OCI-LY7 (cell line): ENCODE results near the gene SMTN. TPM values are rescaled to one million over a fixed set of nuclear protein-coding genes. Genes with fewer than 3 reads are reported as not detected.

ENCODE experiments used
- Bru-seq: library from RNA; stranded (reverse); fragments of 400-500 nt; gene quantifications from one replicate; lab custom pipeline; 2021; lab: Mats Ljungman, UMichigan
- BruChase-seq, 2 experiments: library from RNA; stranded (reverse); fragments of 400-500 nt; gene quantifications; one replicate each; lab custom pipeline; 2021; lab: Mats Ljungman, UMichigan
- BruUV-seq: library from RNA; stranded (reverse); fragments of 400-500 nt; replicated peaks from 2 replicates; lab custom pipeline; 2021; lab: Mats Ljungman, UMichigan
- CTCF ChIA-PET: fragments of 300-600 bp; sonication (Branson Sonifier 250); formaldehyde crosslinking; loops from one replicate; lab custom pipeline; 2022; ENCODE audit warnings: antibody characterized with exemption; ENCODE audit not compliant: unreplicated experiment; lab: Charles Lee
- POLR2A ChIA-PET: fragments of 300-600 bp; sonication (Branson Sonifier 250); formaldehyde crosslinking; loops from one replicate; lab custom pipeline; 2022; ENCODE audit warnings: antibody characterized with exemption; lab: Charles Lee
- DNase-seq: peaks from one replicate; pipeline ENCODE4 v3.0.0-alpha.2; 2015; ENCODE audit warnings: low spot score
- H2AFZ ChIP-seq: fragments of 200-600 bp; sonication (generic), shearing (Covaris generic); 2 replicates; pipeline ENCODE4 v1.6.1; 2014; ENCODE audit warnings: mild to moderate bottlenecking, antibody characterized with exemption, low read length, moderate library complexity
- H3K27ac ChIP-seq: fragments of 200-600 bp; sonication (generic); 2 replicates; pipeline ENCODE4 v1.5.1; 2014; ENCODE audit warnings: mixed run types, low read depth, mild to moderate bottlenecking, moderate library complexity, low read length, inconsistent platforms; ENCODE audit not compliant: poor library complexity, severe bottlenecking
- H3K36me3 ChIP-seq: fragments of 200-600 bp; sonication (generic); 2 replicates; pipeline ENCODE4 v1.6.1; 2014; ENCODE audit warnings: mild to moderate bottlenecking, antibody characterized with exemption, low read length, moderate library complexity, mixed read lengths; ENCODE audit not compliant: insufficient read depth
- H3K4me1 ChIP-seq: fragments of 200-600 bp; sonication (generic); 2 replicates; pipeline ENCODE4 v1.5.1; 2014; ENCODE audit warnings: mild to moderate bottlenecking, low read length; ENCODE audit not compliant: insufficient read depth, poor library complexity, severe bottlenecking
- H3K4me2 ChIP-seq: fragments of 200-600 bp; sonication (generic); 2 replicates; pipeline ENCODE4 v1.6.1; 2014; ENCODE audit warnings: mild to moderate bottlenecking, low read length
- H3K4me3 ChIP-seq: fragments of 200-600 bp; sonication (generic); 2 replicates; pipeline ENCODE4 v1.5.1; 2014; ENCODE audit warnings: mild to moderate bottlenecking, low read depth, low read length; ENCODE audit not compliant: poor library complexity, severe bottlenecking
- H3K79me2 ChIP-seq: fragments of 200-600 bp; sonication (generic); 2 replicates; pipeline ENCODE4 v1.6.1; 2016; ENCODE audit warnings: low read depth, mild to moderate bottlenecking, low read length, moderate library complexity, mixed read lengths; ENCODE audit not compliant: insufficient read depth
- H3K9me2 ChIP-seq: fragments of 200-600 bp; sonication (generic); 2 replicates; pipeline ENCODE4 v1.6.1; 2016; ENCODE audit warnings: mild to moderate bottlenecking, low read length, mixed read lengths; ENCODE audit not compliant: insufficient read depth
- H3K9me3 ChIP-seq: fragments of 200-600 bp; sonication (generic); 2 replicates; pipeline ENCODE4 v1.6.1; 2014; ENCODE audit warnings: mild to moderate bottlenecking, mixed run types, low read length, mixed read lengths
- H4K20me1 ChIP-seq: fragments of 200-600 bp; sonication (generic); 2 replicates; pipeline ENCODE4 v1.6.1; 2014; ENCODE audit warnings: mild to moderate bottlenecking, antibody characterized with exemption, low read length, moderate library complexity, mixed read lengths; ENCODE audit not compliant: insufficient read depth
- CTCF ChIP-seq: fragments of 200-600 bp; sonication (generic); conservative IDR thresholded peaks from 2 replicates; pipeline ENCODE4 v1.5.1; 2014; ENCODE audit warnings: mild to moderate bottlenecking, antibody characterized with exemption, low read length, moderate library complexity, mixed read lengths
- EZH2phosphoT487 ChIP-seq: fragments of 200-600 bp; sonication (generic); IDR thresholded peaks from 2 replicates; pipeline ENCODE4 v1.6.1; 2018; ENCODE audit warnings: low read depth, borderline replicate concordance, mild to moderate bottlenecking, mixed run types, antibody characterized with exemption, low read length, moderate library complexity, mixed read lengths
- intact Hi-C: fragments of 100-400 bp; cut with micrococcal nuclease; formaldehyde crosslinking; loops from one replicate; pipeline ENCODE4 v1.10.0; 2022; ENCODE audit not compliant: unreplicated experiment
- long read RNA-seq: library from polyadenylated mRNA; stranded (forward); transcript quantifications from one replicate; pipeline ENCODE4 v2.0.0, GENCODE V29; 2022
- total RNA-seq, 2 experiments: library from RNA; depleted of rRNA in 1 of 2; stranded (reverse); fragments of >200 nt in 1 of 2; shearing (Covaris generic) in 1 of 2; gene quantifications; 2 replicates each; pipeline ENCODE4 v1.2.3, GENCODE V29; 2014 to 2022

The SMTN gene
- total RNA-seq (2014; rRNA removed; shearing (Covaris generic)) (13.5 and 16.9 TPM in 2 replicates), total RNA-seq (2022) (35.4 and 50.8 TPM in 2 replicates), Bru-seq, nascent RNA (percentile 48 among the genes with signal in this experiment), BruChase-seq, experiment 1, labeled RNA remaining after a 6-hour chase (percentile 54 among the genes with signal in this experiment), BruChase-seq, experiment 2, labeled RNA remaining after a 2-hour chase (percentile 53 among the genes with signal in this experiment)
- long read RNA-seq, transcript SMTN-201 (21 exons, 3,295 nt), result major isoform, 21 of 44 reads
- long read RNA-seq, partial matches to known transcripts, result 8 of 44 reads
- long read RNA-seq, other reads (novel, unspliced or antisense), result 15 of 44 reads

DNA sequence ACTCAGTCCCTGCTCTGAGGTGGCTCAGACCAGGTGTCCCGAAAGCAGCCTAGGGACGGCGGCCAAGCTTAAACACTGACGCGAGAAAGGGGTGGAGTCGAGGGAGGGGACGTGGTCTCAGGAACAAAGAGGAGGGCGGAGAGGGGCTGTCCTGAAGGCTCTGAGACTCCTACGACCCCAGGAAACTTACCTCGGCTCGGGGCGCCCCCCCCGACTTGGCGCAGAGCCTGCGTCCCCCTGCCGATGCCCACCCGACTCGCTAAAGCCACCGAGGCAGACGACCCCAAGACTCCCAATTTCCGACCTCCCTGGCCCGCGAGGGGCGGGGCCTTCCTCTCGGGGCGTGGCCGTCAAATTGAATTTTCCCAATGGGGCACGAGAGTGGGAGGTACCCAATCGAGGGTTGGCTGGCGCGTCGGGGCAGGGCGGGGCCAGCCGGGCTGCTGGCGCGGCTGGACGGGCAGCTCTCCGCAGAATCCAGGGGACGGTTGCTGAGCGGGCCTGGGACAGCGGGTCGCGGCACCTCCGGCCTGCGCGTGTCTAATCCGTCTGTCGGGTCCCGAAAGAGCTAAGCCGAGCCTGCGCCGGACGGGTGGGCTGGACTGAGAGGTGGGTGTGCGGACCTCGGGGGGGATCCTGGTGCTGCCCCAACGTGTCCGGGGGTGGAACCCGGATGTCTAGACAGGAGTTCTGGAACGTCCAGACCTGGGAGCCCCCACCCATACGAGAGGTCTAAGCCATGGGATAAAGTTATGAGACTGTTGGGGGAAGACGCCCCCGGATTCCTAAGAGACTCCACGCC lies at the start of gene SMTN:
Gene SMTN (plus strand): TSS at position 471 of the 802 bp plus-strand sequence. CDS start 1,941 bp downstream, outside the sequence.
- no peaks in the 10 kb centered on the region for H4K20me1 ChIP-seq
- no peaks in the 10 kb centered on the region; the same call in 1 of the 2 replicates for H3K79me2 ChIP-seq
- peak within 1 kb of the TSS; percentile 29 for H3K27ac ChIP-seq
- no TSS peak for BruUV-seq
- DNase-seq, result peak; percentile 92
- intact Hi-C loops, result loop anchor here (1.0 to 10.0 kb wide), 5 partner anchors 112 to 489 kb away; partner anchors contain the start of genes LIMK2, PES1, SLC35E4 and TUG1
- H3K4me3 ChIP-seq, result peak within 1 kb of the TSS; percentile 73
- peak within 1 kb of the TSS; percentile 95 for H3K4me2 ChIP-seq
- no peaks in the 10 kb centered on the region for H3K9me2 ChIP-seq
- POLR2A ChIA-PET, result interaction anchor here (0.5 to 1.5 kb wide), 3 partner anchors 17 to 159 kb away, joined by 3 to 9 read pairs (median 6); no protein-coding TSS in a partner anchor
- H3K9me3 ChIP-seq, result no peaks in the 10 kb centered on the region
- TF ChIP-seq EZH2phosphoT487, result no peak
- peak; percentile 39; the same call in 1 of the 2 replicates for TF ChIP-seq CTCF
- CTCF ChIA-PET, result interaction anchor here (0.5 to 0.9 kb wide), 3 partner anchors 16 to 134 kb away, joined by 3 to 5 read pairs (median 3); no protein-coding TSS in a partner anchor
- peak within 1 kb of the TSS; percentile 81 for H2AFZ ChIP-seq
- H3K36me3 ChIP-seq, result no peaks in the 10 kb centered on the region
- peaks cover 46% of the 10 kb centered on the region for H3K4me1 ChIP-seq

DNA sequence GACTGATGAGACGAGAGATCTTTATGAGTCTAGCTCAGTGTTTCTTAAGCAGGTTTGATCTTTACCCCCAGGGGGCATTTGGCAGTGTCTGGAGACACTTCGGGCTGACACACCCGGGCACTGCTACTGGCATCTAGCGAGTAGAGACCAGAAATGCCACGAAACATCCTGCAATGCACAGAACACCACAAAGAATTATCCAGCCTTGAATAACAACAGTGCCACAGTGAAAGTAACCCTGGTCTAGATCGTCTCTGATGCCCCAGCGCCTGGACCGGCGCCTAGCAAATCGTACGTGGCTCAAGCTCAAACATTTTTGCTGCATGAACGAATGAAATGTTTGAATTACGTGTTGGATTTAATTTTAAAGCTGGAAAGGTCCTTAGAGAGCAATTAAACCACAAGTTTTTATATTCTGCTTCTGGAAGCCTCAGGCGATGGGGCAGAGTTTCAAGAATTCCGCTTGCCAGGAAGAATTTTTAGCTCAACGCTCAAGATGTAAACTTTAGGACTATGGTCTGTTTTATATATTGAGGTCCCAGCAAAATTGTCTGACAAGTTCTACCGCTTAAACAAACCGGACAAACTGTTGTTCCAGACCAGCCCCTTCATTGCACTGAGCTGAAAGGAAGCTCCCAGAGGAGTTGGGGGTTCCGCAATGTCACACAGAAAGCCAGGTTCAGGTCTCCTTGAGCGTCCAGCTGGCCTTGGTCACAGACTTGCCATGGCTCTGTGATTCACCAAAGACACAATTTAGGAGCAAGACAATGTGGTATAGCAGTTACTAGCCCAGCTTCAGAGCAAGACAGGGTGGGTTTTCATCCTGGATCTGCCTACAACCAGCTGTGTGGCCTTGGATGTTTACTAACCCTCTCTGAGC lies 44.2 kb upstream of the SMTN start:
- CTCF ChIA-PET, result interaction anchor here (1.0 kb wide), 1 partner anchor 70 kb away, joined by 3 read pairs; the partner anchor contains the start of gene SELENOM
- TF ChIP-seq EZH2phosphoT487, result no peak
- TF ChIP-seq CTCF, result 0 out of 2 replicates have a peak, but pooled peaks have one; percentile 20
- H3K4me2 ChIP-seq, result no peak overlapping the region
- no peak for DNase-seq
- intact Hi-C loops, result no loop called here
- H3K9me2 ChIP-seq, result no peaks in the 10 kb centered on the region
- H3K27ac ChIP-seq, result no peak overlapping the region
- H3K79me2 ChIP-seq, result no peaks in the 10 kb centered on the region
- H4K20me1 ChIP-seq, result no peaks in the 10 kb centered on the region
- no peak overlapping the region for H2AFZ ChIP-seq
- H3K36me3 ChIP-seq, result no peaks in the 10 kb centered on the region
- H3K4me3 ChIP-seq, result no peak overlapping the region
- no peaks in the 10 kb centered on the region for H3K4me1 ChIP-seq
- no peaks in the 10 kb centered on the region for H3K9me3 ChIP-seq
- POLR2A ChIA-PET, result no interaction called here
- no TSS peak for BruUV-seq
